Smooth muscle cell (in vitro differentiated cells): Measurements from ENCODE around the gene SMCP. TPM values are rescaled to one million over a fixed set of nuclear protein-coding genes. Genes with fewer than 3 reads are reported as not detected.

Experiments used
- DNase-seq: peaks from one replicate; lab custom pipeline; 2025; ENCODE audit not compliant: unreplicated experiment; lab: John Stamatoyannopoulos, UW
- H2AFZ ChIP-seq: fragments of 200-600 bp; sonication (generic); 2 replicates; pipeline ENCODE4 v1.6.0; 2016; ENCODE audit warnings: antibody characterized with exemption, low read depth, mild to moderate bottlenecking
- H3F3A ChIP-seq: fragments of 200-600 bp; sonication (generic); 2 replicates; pipeline ENCODE4 v1.6.0; 2017; ENCODE audit warnings: antibody characterized with exemption, low read depth
- H3K27ac ChIP-seq: fragments of 200-600 bp; sonication (generic); 2 replicates; pipeline ENCODE4 v1.5.1; 2016; ENCODE audit warnings: low read depth, mild to moderate bottlenecking
- H3K27me3 ChIP-seq: fragments of 200-600 bp; sonication (generic); 2 replicates; pipeline ENCODE4 v1.6.1; 2016; ENCODE audit warnings: low read depth, mild to moderate bottlenecking
- H3K36me3 ChIP-seq: fragments of 200-600 bp; sonication (generic); 2 replicates; pipeline ENCODE4 v1.5.1; 2016; ENCODE audit warnings: low read depth
- H3K4me1 ChIP-seq: fragments of 200-600 bp; sonication (generic); 2 replicates; pipeline ENCODE4 v1.5.1; 2016; ENCODE audit warnings: low read depth
- H3K4me2 ChIP-seq: fragments of 200-600 bp; sonication (generic); 2 replicates; pipeline ENCODE4 v1.6.0; 2016; ENCODE audit warnings: mild to moderate bottlenecking
- H3K4me3 ChIP-seq: fragments of 200-600 bp; sonication (generic); 2 replicates; pipeline ENCODE4 v1.5.1; 2016; ENCODE audit warnings: mild to moderate bottlenecking
- H3K79me2 ChIP-seq: fragments of 200-600 bp; sonication (generic); 2 replicates; pipeline ENCODE4 v1.6.0; 2016; ENCODE audit warnings: low read depth, mild to moderate bottlenecking
- H3K9ac ChIP-seq: fragments of 200-600 bp; sonication (generic); 2 replicates; pipeline ENCODE4 v1.6.0; 2016; ENCODE audit warnings: low read depth
- H3K9me3 ChIP-seq: fragments of 200-600 bp; sonication (generic); replicated peaks from 2 replicates; pipeline ENCODE4 v1.5.1; 2016; ENCODE audit warnings: low read depth
- H4K20me1 ChIP-seq: fragments of 200-600 bp; sonication (generic); 2 replicates; pipeline ENCODE4 v1.6.0; 2016; ENCODE audit warnings: low read depth
- WGBS: methylation state at CpG from one replicate; pipeline ENCODE4 v1.1.7; 2016; ENCODE audit warnings: low lambda C conversion rate; 5-methylcytosine and 5-hydroxymethylcytosine counted together
- polyA plus RNA-seq: library from polyadenylated mRNA; unstranded; fragments of >200 nt; fragmentation: Nextera tagmentation; extraction: Ambion mirVana; gene quantifications from 2 replicates; pipeline ENCODE4 v1.2.1, GENCODE V29; 2016
- total RNA-seq: library from RNA; depleted of rRNA; stranded (reverse); fragments of >200 nt; gene quantifications from 2 replicates; pipeline ENCODE4 v1.2.3, GENCODE V29; 2014
- TF ChIP-seq, protein P1 (sequence below): fragments of 200-600 bp; sonication (generic); IDR thresholded peaks from 2 replicates; pipeline ENCODE4 v1.5.1; 2017; ENCODE audit warnings: borderline replicate concordance, mild to moderate bottlenecking, antibody characterized with exemption; ENCODE audit not compliant: insufficient read depth, poor library complexity, severe bottlenecking

SMCP gene
- total and polyA plus RNA-seq, 2 experiments from 2014 or later = not detected

- H3F3A ChIP-seq = no peaks in the 10 kb centered on the region
- no peak overlapping the region for H3K4me3 ChIP-seq
- DNase-seq = no peak
- 51% methylated on average over 17 of the region's 17 CpGs for WGBS
- no peaks in the 10 kb centered on the region for H3K36me3 ChIP-seq
- H3K4me2 ChIP-seq = no peak overlapping the region
- H3K9me3 ChIP-seq = no peaks in the 10 kb centered on the region
- no peaks in the 10 kb centered on the region for H4K20me1 ChIP-seq
- H3K4me1 ChIP-seq = no peaks in the 10 kb centered on the region
- H3K27ac ChIP-seq = no peak overlapping the region
- no peak overlapping the region for H2AFZ ChIP-seq
- no peaks in the 10 kb centered on the region for H3K79me2 ChIP-seq
- H3K27me3 ChIP-seq = no peaks in the 10 kb centered on the region
- TF ChIP-seq, protein P1, sequence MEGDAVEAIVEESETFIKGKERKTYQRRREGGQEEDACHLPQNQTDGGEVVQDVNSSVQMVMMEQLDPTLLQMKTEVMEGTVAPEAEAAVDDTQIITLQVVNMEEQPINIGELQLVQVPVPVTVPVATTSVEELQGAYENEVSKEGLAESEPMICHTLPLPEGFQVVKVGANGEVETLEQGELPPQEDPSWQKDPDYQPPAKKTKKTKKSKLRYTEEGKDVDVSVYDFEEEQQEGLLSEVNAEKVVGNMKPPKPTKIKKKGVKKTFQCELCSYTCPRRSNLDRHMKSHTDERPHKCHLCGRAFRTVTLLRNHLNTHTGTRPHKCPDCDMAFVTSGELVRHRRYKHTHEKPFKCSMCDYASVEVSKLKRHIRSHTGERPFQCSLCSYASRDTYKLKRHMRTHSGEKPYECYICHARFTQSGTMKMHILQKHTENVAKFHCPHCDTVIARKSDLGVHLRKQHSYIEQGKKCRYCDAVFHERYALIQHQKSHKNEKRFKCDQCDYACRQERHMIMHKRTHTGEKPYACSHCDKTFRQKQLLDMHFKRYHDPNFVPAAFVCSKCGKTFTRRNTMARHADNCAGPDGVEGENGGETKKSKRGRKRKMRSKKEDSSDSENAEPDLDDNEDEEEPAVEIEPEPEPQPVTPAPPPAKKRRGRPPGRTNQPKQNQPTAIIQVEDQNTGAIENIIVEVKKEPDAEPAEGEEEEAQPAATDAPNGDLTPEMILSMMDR = no peak
- no peak overlapping the region for H3K9ac ChIP-seq
These were observed 7.0 kb upstream of the SMCP start for GRCh38 chr1:152870831-152871730.

DNA sequence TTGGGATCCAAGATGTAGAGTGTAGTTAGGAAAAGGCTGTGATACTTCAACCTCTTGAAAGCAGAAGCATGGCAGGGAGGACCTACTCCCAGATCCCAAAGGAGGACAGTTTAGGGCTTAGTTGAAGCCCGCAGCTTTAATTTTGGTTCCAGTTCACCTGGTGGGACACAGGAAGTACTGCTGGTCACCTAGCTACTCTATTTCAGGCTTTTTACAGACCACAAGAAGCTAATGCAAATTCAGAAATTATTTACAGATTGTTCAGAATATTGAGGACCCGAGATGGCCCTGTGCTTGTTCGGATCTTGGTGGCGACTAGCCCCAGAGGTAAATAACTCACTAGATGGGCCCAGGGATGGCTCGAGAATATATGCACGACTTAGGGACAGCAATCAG lies 6.4 kb upstream of the SMCP start:
- Histone ChIP-seq H3F3A (no peaks in the 10 kb centered on the region), H3K27ac (no peak overlapping the region), H3K36me3 (no peaks in the 10 kb centered on the region), H3K4me1 (no peaks in the 10 kb centered on the region), H4K20me1 (no peaks in the 10 kb centered on the region), H3K27me3 (no peaks in the 10 kb centered on the region), H3K4me3 (no peak overlapping the region), H2AFZ (no peak overlapping the region), H3K4me2 (no peak overlapping the region), H3K79me2 (no peaks in the 10 kb centered on the region), H3K9ac (no peak overlapping the region), H3K9me3 (no peaks in the 10 kb centered on the region)
- DNase-seq = no peak
- WGBS = 64% methylated on average over 6 of the region's 6 CpGs
- TF ChIP-seq, protein P1 = no peak

GRCh38 chr1:152873495-152873894 lies 4.6 kb upstream of the SMCP start:
- Histone ChIP-seq H3K9me3 (no peaks in the 10 kb centered on the region), H3K4me2 (no peak overlapping the region), H3K79me2 (no peaks in the 10 kb centered on the region), H3K27me3 (no peaks in the 10 kb centered on the region), H3K9ac (no peak overlapping the region), H3F3A (no peaks in the 10 kb centered on the region), H2AFZ (no peak overlapping the region), H3K36me3 (no peaks in the 10 kb centered on the region), H3K4me1 (no peaks in the 10 kb centered on the region), H3K4me3 (no peak overlapping the region), H3K27ac (no peak overlapping the region), H4K20me1 (no peaks in the 10 kb centered on the region)
- TF ChIP-seq, protein P1 = no peak
- DNase-seq = no peak

DNA sequence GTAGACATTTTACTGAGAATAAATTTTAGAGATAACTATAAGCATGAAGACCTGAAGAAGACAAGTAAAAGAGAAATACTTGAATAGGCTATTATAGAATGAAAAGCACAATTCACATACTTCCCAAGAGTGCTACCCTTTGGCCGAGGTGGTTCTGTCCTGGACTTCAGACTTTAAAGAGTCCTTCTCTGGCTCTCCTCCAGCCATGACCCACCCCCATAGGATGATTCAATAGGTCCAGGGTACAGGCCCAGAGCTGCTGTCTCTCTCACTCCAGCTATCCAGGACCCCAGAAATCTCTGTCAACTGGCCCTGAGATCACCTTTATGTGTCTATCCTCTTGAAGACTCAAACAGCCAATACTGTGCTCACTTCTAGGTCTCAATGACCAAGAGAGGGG lies 1.3 kb upstream of the SMCP start:
- H3K79me2 ChIP-seq = no peaks in the 10 kb centered on the region
- no peaks in the 10 kb centered on the region for H3K9me3 ChIP-seq
- no peak overlapping the region for H2AFZ ChIP-seq
- H3K9ac ChIP-seq = no peak overlapping the region
- TF ChIP-seq, protein P1 = no peak
- H3K36me3 ChIP-seq = no peaks in the 10 kb centered on the region
- no peak overlapping the region for H3K27ac ChIP-seq
- no peaks in the 10 kb centered on the region for H4K20me1 ChIP-seq
- no peak for DNase-seq
- 42% methylated on average over 1 of the region's 1 CpG for WGBS
- no peaks in the 10 kb centered on the region for H3K4me1 ChIP-seq
- no peaks in the 10 kb centered on the region for H3F3A ChIP-seq
- H3K27me3 ChIP-seq = no peaks in the 10 kb centered on the region
- H3K4me3 ChIP-seq = no peak overlapping the region
- H3K4me2 ChIP-seq = no peak overlapping the region
